Activated naive CD8-positive, alpha-beta T cell treated with anti-CD3 and anti-CD28 coated beads for 36 hours (primary cell): Measurements from ENCODE around the gene OR5D16. TPM values are rescaled to one million over a fixed set of nuclear protein-coding genes. Genes with fewer than 3 reads are reported as not detected.
"Not testable (repeated sequence)": the region's sequence is repeated elsewhere in the genome, so short reads cannot be mapped to it uniquely, and the experiment has no call there.

Source experiments
- DNase-seq: peaks from one replicate; pipeline ENCODE4 v3.0.0; 2021
- H3K27ac Mint-ChIP-seq: one replicate; pipeline ENCODE4 v1.8.0; 2022; ENCODE audit warnings: mild to moderate bottlenecking, moderate library complexity, mixed read lengths
- H3K27me3 Mint-ChIP-seq: one replicate; pipeline ENCODE4 v1.8.0; 2022; ENCODE audit warnings: mild to moderate bottlenecking, mixed read lengths
- H3K36me3 Mint-ChIP-seq: one replicate; pipeline ENCODE4 v1.8.0; 2021; ENCODE audit warnings: mild to moderate bottlenecking, mixed read lengths
- H3K4me1 Mint-ChIP-seq: one replicate; pipeline ENCODE4 v1.8.0; 2021; ENCODE audit warnings: mixed read lengths
- H3K4me3 Mint-ChIP-seq: one replicate; pipeline ENCODE4 v1.8.0; 2022; ENCODE audit warnings: mild to moderate bottlenecking, moderate library complexity, mixed read lengths
- H3K9me3 Mint-ChIP-seq: one replicate; pipeline ENCODE4 v1.8.0; 2022; ENCODE audit warnings: mixed read lengths
- total RNA-seq, 2 experiments: library from RNA; stranded (reverse); gene quantifications; one replicate each; pipeline ENCODE4 v1.2.3, GENCODE V29; 2021

The OR5D16 gene
- total RNA-seq, 2 experiments from 2014 or later, result not detected

GRCh38 chr11:55884995-55885394 is 46.4 kb downstream of the OR5D16 start:
- not testable (repeated sequence) for H3K4me3 Mint-ChIP-seq, H3K27me3 Mint-ChIP-seq, H3K36me3 Mint-ChIP-seq, H3K4me1 Mint-ChIP-seq, H3K27ac Mint-ChIP-seq, DNase-seq, H3K9me3 Mint-ChIP-seq

- not testable (repeated sequence) for H3K4me3 Mint-ChIP-seq, H3K27me3 Mint-ChIP-seq, H3K27ac Mint-ChIP-seq, H3K36me3 Mint-ChIP-seq, H3K9me3 Mint-ChIP-seq, DNase-seq, H3K4me1 Mint-ChIP-seq
These were observed 46.9 kb downstream of the OR5D16 start for GRCh38 chr11:55885481-55885880.

Other genes starting within 250 kb of the OR5D16 start
- not detected for gene OR4C11, start 231.1 kb upstream of the OR5D16 start, total RNA-seq
- not detected for gene OR4P4, start 203.6 kb upstream of the OR5D16 start, total RNA-seq
- not detected for gene OR4S2, start 190.4 kb upstream of the OR5D16 start, total RNA-seq
- gene OR4C6, start 176.6 kb upstream of the OR5D16 start, total RNA-seq, result not detected
- gene OR5D13, start 65.3 kb upstream of the OR5D16 start, total RNA-seq, result not detected
- not detected for gene OR5D14, start 43.2 kb upstream of the OR5D16 start, total RNA-seq
- gene OR5L1, start 27.4 kb upstream of the OR5D16 start, total RNA-seq, result not detected
- not detected for gene OR5D18, start 19.1 kb upstream of the OR5D16 start, total RNA-seq
- gene OR5L2, start 11.5 kb upstream of the OR5D16 start, total RNA-seq, result not detected
- not detected for gene TRIM51, start 44.5 kb downstream of the OR5D16 start, total RNA-seq
- gene OR5W2, start 75.8 kb downstream of the OR5D16 start, total RNA-seq, result not detected
- gene OR5I1, start 97.6 kb downstream of the OR5D16 start, total RNA-seq, result not detected
- gene OR10AG1, start 131.2 kb downstream of the OR5D16 start, total RNA-seq, result not detected
- not detected for gene OR5F1, start 155.9 kb downstream of the OR5D16 start, total RNA-seq
- gene OR5AS1, start 188.9 kb downstream of the OR5D16 start, total RNA-seq, result not detected